Fibroblast of skin of back (primary cell): ENCODE results near the gene AHCYL2.
"Not testable (repeated sequence)": the region's sequence is repeated elsewhere in the genome, so short reads cannot be mapped to it uniquely, and the experiment has no call there.

Experiments used
- DNase-seq: peaks from one replicate; pipeline ENCODE4 v3.0.0-alpha.2; 2013

The AHCYL2 gene

DNA sequence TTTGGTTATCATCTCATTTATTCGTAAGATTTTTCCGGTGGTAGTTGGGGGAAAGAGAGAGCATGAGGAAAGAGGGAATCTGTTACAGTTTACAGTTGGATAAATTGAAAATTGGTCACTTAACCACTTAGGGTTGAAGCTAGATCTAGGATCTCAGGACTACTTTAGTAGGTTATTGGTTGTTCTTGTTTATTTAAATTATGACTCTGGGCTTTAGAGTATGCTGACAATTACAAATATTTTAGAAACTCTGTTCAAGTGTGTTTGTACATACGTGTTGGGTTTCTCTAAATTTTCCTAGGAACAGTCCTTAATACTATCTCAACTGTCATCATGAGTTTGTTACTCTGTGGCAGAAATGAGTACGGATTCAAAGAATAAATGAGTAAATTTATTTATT is 160.8 kb downstream of the AHCYL2 start:
- no peak for DNase-seq

- DNase-seq, result no peak
Measured at GRCh38 chr7:129386506-129386905, 161.7 kb downstream of the AHCYL2 start.

DNA sequence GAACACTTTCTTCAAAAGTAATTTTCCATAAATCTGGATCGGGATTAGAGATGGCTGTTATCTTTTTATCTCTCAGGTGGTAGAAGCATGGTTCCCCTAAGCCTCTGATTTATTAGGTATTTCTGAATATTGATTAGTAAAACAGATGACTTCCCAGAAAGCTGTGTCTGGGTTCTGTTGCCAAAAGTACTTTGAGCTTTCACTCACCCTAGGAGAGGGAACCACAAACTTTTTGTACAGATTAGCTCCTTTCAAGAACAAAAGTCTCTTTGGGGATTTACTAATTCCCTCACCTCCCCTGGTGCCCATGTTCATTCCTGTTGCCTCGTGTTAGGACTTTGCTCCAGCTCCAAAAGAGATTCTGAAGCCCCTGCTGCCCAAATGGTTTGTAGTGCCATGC is 162.7 kb downstream of the AHCYL2 start:
- DNase-seq, result no peak

GRCh38 chr7:129388333-129389098 is 163.7 kb downstream of the AHCYL2 start:
- DNase-seq, result no peak

GRCh38 chr7:129389829-129390228 is 165.0 kb downstream of the AHCYL2 start:
- no peak for DNase-seq

GRCh38 chr7:129390314-129390713 is 165.5 kb downstream of the AHCYL2 start:
- DNase-seq, result no peak

DNA sequence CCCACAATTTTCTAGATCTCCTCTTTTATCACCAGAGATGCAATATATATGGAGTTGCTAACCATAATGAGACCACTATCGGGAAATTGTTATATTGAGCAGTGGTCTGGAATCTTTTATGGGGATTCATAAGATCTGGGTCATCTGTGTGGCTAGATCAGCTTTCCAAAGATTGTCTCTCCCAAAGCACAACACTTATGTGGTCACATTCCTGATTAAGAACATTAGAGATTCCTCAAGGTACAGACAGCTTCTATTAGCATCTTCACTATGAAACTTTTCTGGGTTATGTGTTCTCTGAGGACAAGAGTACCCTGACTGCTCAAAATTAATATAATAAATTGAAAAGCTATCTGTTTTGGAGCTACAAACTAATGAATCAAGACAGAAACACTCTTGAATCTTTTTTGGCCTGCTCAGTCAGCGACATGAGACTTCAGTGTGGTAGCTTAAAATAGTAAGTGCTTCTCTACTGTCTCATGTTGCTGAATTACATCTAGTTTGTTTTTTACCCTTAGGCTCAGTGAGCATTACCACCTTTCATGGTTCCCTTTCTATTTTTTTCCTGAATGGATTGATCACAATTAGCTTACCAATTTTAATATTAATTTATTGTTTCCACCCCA is 166.8 kb downstream of the AHCYL2 start:
- no peak for DNase-seq

DNA sequence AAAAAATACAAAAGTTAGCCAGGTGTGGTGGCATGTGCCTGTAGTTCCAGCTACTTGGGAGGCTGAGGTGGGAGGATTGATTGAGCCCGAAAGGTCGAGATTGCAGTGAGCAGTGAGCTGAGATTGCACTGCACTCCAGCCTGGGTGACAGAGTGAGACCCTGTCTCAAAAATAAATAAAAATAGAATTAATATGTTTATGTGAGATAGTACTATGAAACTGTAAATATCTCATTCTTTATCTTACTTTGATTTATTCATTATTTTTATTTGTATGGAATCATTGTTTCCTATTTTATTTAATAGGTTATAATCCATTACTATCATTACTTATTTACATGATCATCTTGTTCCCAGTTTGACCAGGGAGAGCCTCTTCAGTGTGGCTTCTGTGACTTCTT is 168.4 kb downstream of the AHCYL2 start:
- no peak for DNase-seq

DNA sequence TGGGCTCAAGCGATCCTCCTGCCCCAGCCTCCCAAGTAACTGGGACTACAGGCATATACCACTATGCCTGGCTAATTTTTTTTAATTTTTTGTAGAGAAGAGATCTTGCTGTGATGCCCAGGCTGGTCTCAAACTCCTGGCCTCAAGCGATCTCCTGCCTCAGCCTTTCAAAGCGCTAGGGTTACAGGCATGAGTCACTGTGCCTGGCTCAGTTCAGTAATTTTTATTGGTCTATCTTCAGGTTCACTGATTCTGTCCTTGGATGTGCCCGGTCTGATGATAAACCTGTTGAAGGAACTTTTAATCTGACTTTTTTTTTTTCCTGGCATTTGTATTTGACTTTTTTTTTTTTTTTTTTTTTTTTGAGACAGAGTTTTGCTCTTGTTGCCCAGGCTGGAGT is 169.3 kb downstream of the AHCYL2 start:
- DNase-seq, result no peak

- DNase-seq, result no peak
Measured at GRCh38 chr7:129394982-129395914, 170.4 kb downstream of the AHCYL2 start.

DNA sequence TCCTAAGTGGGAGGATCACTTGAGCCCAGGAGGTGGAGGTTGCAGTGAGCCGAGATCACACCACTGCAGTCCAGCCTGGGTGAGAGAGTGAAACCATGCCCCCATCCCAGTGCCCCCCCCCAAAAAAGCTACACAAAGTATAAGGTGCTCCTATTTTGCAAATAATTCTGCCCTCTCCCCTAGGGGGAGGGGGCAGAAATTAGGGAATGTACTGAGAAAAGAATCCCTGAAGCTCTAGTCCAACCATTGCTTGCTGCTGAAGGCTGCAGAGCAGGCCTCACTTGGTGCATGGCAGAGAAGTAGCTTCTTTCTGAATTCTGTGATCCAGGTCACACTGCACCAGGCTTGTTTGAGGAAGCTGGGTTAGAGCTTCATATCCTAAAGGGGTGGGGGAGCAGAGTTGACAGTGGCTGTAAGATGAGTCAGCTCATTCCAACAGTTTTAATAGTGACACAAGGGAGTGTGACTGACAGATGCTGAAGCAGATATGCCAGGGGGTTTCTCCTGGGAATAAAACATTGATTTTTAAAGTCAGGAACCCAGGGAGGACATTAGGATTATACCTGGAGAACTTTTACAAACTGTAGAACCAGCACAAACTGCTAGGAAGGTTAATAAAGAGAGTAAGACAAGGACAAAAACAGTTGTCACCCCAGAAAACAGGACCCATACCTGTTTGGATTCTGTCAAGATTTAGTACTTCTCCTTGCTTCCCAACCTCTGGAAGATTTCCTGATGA is 176.6 kb downstream of the AHCYL2 start:
- peak; percentile 53 for DNase-seq

- DNase-seq, result no peak
Measured at GRCh38 chr7:129401967-129402860, 177.4 kb downstream of the AHCYL2 start.

- DNase-seq, result no peak
Measured at GRCh38 chr7:129405527-129405926, 180.7 kb downstream of the AHCYL2 start.

DNA sequence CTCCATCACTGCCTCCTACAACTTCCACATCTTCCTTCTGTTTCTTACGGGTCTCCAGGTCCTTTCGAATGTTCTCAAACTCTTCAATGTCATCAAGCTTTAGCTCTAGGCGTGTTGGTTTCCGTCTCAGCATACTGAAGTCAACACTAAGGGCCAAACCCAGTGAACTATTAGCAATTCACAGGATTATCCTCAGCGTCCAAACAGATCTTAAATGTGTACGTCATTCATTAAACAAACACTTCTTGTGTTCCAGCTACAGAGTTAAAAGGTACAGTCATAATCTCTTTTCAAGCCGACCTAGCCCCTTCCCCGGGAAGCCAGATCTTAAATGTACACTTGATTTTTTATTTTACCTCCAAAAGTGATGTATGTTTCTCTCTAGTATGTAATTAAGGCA is 185.4 kb downstream of the AHCYL2 start:
- not testable (repeated sequence) for DNase-seq

DNA sequence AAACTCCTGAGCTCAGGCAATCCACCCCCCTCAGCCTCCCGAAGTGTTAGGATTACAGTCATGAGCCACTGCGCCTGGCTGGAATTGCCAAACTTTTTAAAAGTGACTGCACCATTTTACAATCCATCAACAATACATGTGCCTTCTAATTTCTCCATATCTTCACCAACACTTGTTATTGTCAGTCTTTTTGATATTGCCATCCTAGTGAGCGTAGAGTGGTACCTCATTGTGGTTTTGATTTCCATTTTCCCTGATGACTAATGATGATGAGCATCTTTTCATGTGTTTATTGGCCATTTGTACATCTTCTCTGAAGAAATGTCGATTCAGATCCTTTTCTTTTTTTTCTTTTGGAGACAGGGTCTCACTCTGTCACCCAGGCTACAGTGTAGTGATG is 187.7 kb downstream of the AHCYL2 start:
- DNase-seq, result no peak

GRCh38 chr7:129417073-129417472 is 192.2 kb downstream of the AHCYL2 start:
- DNase-seq, result no peak

- DNase-seq, result no peak
Measured at GRCh38 chr7:129421717-129422250, 197.0 kb downstream of the AHCYL2 start.

GRCh38 chr7:129422727-129423126 is 197.9 kb downstream of the AHCYL2 start:
- no peak for DNase-seq

DNA sequence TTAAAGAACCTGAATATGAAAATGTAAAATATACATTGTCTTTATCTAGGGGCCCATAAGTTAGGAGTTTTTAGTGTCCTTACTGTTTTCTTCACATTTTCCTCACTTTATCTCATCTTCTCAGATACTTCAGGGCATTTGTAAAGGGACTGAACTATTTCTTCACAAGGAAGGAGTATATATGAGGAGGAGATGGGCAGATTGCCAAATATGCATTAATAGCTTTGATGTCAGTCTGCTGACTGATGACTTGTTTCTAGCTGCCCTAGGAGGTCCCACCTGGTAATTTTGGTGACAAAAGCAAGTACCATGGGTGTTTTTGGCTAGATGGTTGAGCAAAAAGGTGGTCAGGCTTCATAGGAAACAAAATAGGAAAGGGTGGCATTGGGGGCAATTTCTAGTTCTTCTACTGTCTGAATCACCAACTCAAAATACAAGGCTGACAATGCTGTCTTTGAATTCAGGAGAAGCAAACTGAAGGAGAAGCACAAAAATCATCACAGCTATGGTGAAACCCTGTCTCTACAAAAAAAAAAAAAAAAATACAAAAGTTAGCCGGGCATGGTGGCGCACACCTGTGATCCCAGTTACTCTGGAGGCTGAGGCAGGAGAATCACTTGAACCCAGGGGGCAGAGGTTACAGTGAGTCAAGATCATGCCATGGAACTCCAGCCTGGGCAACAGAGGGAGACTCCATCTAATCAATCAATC is 199.0 kb downstream of the AHCYL2 start:
- no peak for DNase-seq

- DNase-seq, result no peak
Measured at GRCh38 chr7:129426482-129426881, 201.7 kb downstream of the AHCYL2 start.
